ENCODE results near the gene CYB5B.
"Not testable (repeated sequence)": the region's sequence is repeated elsewhere in the genome, so short reads cannot be mapped to it uniquely, and the experiment has no call there.

The CYB5B gene

DNA sequence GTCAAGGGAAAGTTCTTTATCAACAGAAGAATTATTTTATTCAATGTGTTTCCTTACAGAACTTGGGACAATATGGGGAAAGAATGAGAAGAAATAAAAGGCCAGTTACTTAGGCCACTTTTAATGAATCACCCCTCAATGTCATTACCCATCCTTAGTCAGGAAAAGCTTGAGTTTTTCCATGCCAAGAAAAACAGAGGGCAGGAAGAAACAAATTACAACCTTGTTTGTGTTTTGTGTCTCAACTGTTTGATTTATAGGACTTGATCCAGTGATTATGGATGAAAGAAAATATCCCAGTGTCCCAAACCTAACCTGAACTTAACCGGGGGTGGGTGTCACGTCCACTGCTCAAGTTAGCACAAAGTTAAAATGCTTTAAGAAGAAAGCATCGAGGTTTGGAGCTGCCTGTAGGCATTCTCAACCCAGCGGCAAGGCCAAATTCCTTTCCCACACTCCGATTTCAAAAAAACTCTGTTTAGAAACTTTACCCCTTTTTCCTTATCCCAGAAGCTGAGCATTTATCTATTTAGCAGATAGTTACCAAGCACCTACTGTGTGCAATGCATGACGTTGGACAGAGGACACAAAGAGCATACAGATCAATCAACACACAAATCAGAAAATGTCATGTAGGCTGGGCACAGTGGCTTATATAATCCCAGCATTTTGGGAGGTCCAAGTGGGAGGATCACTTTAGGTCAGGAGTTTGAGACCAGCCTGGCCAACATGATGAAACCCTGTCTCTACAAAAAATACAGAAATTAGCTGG lies 14.0 kb upstream of the CYB5B start:
- DNase-seq (ENCODE audit: low read depth) = no peak

GRCh38 chr16:69411064-69411985 lies 13.1 kb upstream of the CYB5B start:
- DNase-seq (ENCODE audit: low read depth) = no peak

DNA sequence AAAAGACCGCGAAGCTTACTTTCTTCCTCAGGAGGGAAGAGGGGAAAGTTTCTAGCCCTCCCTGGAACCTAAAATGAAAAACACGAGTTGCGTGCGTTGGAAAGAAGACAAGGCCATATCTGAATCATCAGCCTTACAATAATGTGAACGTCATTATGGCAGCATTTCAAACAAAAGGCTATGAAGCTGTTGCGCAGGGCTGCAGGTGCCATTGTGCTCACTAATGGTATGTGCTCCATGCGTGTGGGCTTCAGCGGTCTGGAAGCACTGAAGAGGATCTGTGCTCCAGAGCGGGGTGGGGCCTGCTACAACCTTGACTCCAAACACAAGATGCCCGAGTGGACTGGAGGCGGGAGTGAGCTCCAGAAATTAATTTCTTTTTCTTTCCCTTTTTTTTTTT lies 12.1 kb upstream of the CYB5B start:
- DNase-seq (ENCODE audit: low read depth) = no peak

DNA sequence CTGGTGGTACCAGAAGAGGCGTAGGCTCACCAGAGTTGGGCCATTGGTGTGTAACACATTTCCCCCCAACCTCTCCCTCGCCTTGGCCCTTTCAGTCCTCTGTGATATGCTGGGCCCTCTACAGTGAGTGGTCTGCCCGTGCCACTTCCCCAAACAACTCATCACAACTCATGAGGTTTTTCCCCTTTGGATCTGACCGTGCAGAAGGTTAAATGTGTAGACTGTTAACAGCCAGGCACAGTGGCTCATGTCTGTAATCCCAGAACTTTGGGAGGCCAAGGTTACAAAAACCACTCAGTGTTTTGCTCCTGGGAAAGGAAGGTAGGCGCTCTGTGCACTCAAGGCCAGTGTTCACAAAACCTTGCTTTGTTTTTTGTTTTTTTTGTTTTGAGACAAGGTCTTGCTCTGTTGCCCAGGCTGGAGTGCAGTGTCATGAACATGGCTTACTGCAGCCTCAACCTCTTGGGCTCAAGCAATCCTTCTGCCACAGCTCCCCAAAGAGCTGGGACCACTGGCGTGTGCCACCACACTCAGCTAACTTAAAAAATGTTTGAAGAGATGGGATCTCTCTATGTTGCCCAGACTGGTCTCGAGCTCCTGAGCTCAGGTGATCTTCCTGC lies 11.3 kb upstream of the CYB5B start:
- DNase-seq (ENCODE audit: low read depth) = no peak

DNA sequence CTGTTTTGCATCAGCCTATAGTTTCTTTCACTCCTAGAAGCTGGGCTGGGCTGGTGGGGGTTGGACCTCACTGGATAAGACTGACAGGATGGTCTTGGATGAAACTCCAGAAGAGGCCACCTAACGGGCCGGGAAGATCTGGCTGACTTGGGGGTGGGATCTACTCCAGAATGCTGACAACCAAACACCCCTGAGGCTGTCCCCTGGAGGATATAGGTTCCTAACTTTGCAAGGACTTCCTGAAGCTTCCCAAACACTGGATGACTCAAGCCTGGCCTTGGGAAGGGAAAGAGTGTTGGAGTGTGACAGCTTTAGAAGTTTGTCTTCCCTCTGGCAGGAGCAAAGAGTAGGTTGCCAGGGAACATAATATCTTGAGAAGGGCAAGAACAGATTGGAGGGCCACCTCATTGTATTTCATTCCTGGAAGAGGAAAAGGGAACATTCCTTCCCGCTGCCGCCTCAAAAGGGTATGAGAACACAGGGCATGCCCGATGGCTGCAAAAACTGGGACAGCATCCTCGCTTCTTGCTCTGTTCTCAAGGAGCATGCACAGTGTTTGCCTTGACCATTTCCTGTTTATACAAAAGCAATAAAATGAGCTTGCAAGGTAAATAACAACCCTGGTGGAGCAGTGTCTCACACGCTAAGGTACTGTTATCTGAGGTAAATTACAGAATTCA lies 6.8 kb upstream of the CYB5B start:
- no peak for DNase-seq (ENCODE audit: low read depth)

DNA sequence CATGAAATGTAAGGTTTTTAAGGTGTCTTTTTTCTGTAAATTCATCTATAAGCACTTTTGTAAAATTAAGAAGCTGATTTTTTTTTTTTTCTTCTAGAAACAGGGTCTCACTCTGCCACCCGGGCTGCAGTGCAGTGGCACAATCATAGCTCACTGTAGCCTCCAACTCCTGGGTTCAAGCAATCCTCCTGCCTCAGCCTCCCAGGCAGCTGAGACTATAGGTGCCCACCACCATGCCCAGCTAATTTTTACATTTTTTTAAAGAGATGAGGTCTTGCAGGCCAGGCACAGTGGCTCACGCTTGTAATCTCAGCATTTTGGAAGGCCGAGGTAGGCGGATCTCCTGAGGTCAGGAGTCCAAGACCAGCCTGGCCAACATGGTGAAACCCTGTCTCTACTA lies 4.5 kb upstream of the CYB5B start:
- no peak for DNase-seq (ENCODE audit: low read depth)

DNA sequence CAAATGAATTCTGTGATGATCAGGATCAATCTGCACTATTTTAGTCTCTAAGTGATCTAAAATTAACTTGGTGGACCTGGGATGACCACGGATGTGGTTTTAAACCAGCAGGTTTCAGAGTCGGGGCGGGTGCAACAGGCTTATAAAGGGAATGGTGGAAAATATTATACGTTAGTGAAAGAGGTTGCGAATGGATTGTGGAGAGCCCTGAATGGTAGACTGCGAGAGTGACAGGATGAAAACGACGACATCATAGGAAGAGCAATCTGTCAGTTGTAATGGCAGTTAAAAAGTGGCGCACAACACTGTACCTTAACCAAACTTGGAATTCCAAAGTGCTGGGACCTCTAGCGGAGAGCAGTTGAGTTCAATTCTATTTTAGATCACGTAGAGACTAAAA lies 1.2 kb upstream of the CYB5B start:
- no peak for DNase-seq (ENCODE audit: low read depth)

DNA sequence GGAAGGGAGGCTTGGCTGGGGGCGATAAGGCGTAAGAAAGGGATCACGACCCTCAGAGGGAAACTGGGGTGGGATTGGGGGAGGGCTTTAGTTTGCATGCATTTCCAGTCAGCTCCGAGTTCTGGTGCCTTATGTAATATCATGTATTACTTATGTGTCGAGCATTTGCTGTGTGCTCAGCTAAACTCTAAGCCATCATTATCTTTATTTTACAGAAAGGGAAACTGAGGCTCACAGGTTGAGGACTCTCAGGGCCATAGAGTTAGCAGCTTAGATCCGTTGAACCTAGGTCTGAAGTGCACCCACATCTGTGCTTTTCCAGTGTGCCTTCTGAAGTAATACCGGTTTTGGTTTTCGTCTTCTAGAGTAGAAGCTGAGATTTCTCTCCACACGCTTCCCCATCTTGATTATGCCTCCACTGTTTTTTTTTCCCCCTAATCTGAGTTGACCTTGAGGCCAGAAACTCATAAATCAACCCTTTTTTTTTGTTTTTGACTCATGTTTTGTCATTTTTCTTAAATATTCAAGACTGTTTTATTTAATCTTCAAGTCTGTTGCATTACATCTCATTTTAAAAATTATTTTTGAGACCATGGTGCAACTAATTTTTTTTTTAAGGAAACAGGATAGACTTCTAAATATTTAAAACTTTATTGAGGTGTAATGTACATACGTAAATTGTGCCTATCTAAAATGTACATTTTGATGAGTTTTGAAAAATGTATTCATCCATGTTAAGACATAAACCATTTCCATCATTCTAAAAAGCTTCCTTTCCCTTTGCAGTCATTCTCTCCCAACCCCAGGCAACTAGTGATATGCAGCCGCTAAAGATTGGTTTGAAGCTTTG lies 741 bp downstream of the CYB5B start:
- DNase-seq (ENCODE audit: low read depth) = no peak

DNA sequence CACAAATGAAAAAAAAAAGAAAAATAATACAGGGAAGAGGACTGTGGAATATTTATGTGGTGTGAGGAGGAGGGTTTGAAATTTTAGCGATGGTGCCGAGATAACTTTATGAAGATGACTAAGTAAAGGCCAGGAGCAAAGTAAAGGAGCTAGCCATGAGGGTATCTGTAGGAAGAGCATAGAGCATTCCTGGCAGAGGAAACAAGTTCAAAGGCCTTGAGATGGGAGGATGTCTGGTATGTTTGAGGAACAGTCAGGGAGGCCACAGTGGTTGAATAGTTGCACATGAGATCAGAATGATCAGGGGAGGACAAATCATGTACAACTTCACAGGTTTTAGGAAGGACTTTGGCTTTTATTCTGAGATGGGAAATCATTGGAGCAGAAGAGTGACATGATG lies 4.2 kb downstream of the CYB5B start:
- no peak for DNase-seq (ENCODE audit: low read depth)

- DNase-seq (ENCODE audit: low read depth) = not testable (repeated sequence)
These were observed 4.7 kb downstream of the CYB5B start for GRCh38 chr16:69429058-69429640.

DNA sequence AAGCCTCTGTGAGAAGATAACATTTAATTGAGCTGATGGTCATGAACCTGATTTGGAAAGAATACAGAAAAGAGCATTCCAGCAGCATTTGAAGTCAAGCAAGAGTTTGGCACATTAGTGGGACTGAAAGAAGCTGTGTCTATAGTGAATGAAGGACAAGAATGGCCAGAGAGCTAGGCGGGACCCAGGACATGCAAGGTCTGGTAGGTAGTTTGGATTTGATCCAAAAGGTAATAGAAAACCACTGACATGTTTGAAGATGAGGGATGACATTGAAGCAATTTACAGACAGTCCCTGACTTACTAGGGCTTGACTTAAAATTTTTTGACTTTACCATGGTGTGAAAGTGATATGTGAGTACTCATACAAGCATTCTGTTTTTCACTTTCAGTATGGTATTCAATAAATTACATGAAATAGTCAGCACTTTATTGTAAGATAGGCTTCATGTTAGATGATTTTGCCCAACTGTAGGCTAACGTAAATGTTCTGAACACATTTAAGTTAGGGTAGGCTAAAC lies 7.6 kb downstream of the CYB5B start:
- DNase-seq (ENCODE audit: low read depth) = no peak

- no peak for DNase-seq (ENCODE audit: low read depth)
These were observed 9.6 kb downstream of the CYB5B start for GRCh38 chr16:69434066-69434465.

DNA sequence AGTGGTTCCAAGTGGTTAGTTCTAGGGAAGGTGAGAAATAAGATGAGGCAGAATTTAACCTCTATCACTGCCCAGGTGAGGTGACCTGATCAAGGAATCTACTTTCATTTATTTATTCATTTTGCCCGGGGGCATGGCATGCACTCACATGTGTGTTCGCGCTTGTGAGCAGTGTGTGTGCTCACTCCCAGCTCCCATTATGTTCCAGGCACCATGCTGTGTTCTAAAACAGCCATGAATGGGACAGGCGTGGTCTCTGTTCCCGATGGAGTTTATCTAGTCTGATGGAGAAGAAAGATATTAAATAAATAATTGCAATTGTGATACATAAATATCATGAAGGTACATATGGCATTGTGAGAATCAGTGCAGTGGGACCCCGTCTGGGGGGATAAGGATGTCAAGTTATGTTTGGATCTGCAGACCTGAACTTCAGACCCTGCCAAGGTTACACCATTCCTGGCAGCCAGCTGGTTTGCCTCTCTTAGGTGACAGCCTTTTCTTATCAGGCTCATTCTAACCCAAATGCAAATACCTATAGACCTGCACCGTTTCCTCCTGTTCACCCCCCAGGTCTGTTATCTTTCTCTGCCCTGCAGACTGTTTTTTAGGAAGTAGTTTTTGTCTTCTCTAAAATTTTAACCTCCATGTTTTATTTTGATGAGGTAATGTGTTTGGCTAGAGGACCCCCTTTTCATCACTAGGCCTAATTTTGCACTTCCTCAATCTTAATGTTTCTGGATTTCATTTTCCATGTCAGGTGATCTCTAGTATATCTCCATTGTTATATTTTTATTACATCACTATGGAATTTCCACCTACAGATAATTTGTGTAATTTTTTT lies 11.8 kb downstream of the CYB5B start:
- no peak for DNase-seq (ENCODE audit: low read depth)

- DNase-seq (ENCODE audit: low read depth) = no peak
These were observed 12.5 kb downstream of the CYB5B start for GRCh38 chr16:69436896-69437295.

DNA sequence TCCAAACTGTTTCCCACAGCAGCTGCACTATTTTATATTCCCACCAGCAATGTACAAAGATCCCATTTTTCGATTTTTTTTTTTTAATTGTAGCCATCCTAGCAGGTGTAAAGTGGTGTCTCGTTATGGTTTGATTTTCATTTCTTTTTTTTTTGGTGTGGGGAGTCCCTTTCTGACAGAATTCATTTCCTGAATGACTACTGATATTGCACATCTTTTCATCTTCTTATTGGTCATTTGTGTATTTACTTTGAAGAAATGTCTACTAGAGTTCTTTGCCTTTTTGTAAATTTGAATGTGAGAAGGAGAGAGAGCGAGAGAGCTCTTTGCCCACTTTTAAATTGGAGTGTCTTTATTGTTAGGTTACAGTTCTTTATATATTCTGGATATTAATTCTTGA lies 14.0 kb downstream of the CYB5B start:
- no peak for DNase-seq (ENCODE audit: low read depth)

DNA sequence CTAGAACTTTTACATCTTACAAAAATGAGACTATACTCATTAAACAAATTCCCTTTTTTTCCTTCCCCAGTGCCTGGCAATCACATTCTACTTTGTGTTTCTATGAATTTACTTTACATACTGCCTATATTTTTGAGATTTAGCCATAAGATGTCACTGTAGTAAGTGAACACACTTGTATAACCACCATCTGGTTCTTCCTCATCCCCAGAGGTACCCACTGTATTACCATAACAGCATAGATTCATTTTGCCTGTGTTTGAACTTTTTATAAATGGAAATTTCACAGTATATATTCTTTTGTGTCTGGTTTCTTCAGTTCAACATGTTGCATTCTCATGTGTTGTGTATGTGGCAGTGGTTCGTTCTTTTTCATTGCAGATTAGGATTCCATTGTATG lies 15.8 kb downstream of the CYB5B start:
- DNase-seq (ENCODE audit: low read depth) = no peak

DNA sequence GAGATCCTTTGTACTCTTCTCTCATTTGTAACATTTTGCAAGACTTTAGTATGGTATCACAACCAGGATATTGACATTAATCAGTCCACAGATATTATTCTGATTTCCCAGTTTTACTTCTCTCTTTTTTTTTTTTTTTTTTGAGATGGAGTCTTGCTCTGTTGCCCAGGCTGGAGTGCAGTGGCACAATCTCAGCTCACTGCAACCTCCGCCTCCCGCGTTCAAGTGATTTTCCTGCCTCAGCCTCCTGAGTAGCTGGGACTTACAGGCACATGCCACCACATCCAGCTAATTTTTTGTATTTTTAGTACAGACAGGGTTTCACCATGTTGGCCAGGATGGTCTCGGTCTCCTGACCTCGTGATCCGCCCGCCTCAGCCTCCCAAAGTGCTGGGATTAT lies 16.6 kb downstream of the CYB5B start:
- DNase-seq (ENCODE audit: low read depth) = not testable (repeated sequence)

- no peak for DNase-seq (ENCODE audit: low read depth)
These were observed 19.7 kb downstream of the CYB5B start for GRCh38 chr16:69443927-69444631.

GRCh38 chr16:69444873-69445517 lies 20.6 kb downstream of the CYB5B start:
- DNase-seq (ENCODE audit: low read depth) = no peak

Data from activated gamma-delta T cell treated with anti-CD3 and anti-CD28 coated beads, Interleukin-2, amount 50 U/mL, for 16 hours (primary cell).